ENCODE data around the gene ARHGEF9. TPM values are rescaled to one million over a fixed set of nuclear protein-coding genes. Genes with fewer than 3 reads are reported as not detected.
"Not testable (repeated sequence)": the region's sequence is repeated elsewhere in the genome, so short reads cannot be mapped to it uniquely, and the experiment has no call there.

Gene ARHGEF9
- total RNA-seq: 19.0 TPM
- 1 to 10 TPM; 4.5 to 9.4 (median 5.6) TPM for polyA plus RNA-seq

- no peaks in the 10 kb centered on the region for H3K36me3 Mint-ChIP-seq
- ATAC-seq (ENCODE audit: low read depth in 2 of 2) (no peak), DNase-seq (no peak)
- no peaks in the 10 kb centered on the region for H3K9me3 ChIP-seq (ENCODE audit: control insufficient read depth in 2 of 2, low read length in 2 of 2)
- no peaks in the 10 kb centered on the region for H3K4me1 Mint-ChIP-seq
- no peak within 1 kb of the TSS for H3K4me3 ChIP-seq (ENCODE audit: low read depth, low read length)
- no peaks in the 10 kb centered on the region for H3K27me3 ChIP-seq (ENCODE audit: control insufficient read depth, insufficient read depth, low read length)
- H3K9me3 Mint-ChIP-seq: peaks cover 0 to 2% (median 0%) of the 10 kb centered on the region in 7 donors
- peak within 1 kb of the TSS in 2 of 4 donors; percentile 41 to 43 for H3K4me3 Mint-ChIP-seq
- H3K36me3 ChIP-seq (ENCODE audit: control insufficient read depth, insufficient read depth, low read length): no peaks in the 10 kb centered on the region
- peak within 1 kb of the TSS in 1 of 3 donors; percentile 69 for H3K27ac Mint-ChIP-seq
- H3K27ac ChIP-seq (ENCODE audit: insufficient read depth, low read length, poor library complexity, severe bottlenecking): no peak within 1 kb of the TSS
- H3K4me1 ChIP-seq (ENCODE audit: control insufficient read depth, insufficient read depth, low read length, poor library complexity, severe bottlenecking): no peaks in the 10 kb centered on the region
- no peaks in the 10 kb centered on the region for H3K27me3 Mint-ChIP-seq
Observed at GRCh38 chrX:63784902-63785707, at the start of gene ARHGEF9. Gene ARHGEF9, minus strand, starts transcription at chrX:63785214. Its CDS starts 69 bp downstream, at chrX:63785145.

GRCh38 chrX:63825446-63825845, 40.4 kb upstream of the ARHGEF9 start:
- not testable (repeated sequence) for H3K4me3 ChIP-seq (ENCODE audit: low read depth, low read length); H3K27me3 ChIP-seq (ENCODE audit: control insufficient read depth, insufficient read depth, low read length); H3K4me1 ChIP-seq (ENCODE audit: control insufficient read depth, insufficient read depth, low read length, poor library complexity, severe bottlenecking); H3K4me3 Mint-ChIP-seq; H3K27me3 Mint-ChIP-seq; ATAC-seq (ENCODE audit: low read depth in 2 of 2); DNase-seq; H3K9me3 ChIP-seq (ENCODE audit: control insufficient read depth in 2 of 2, low read length in 2 of 2); H3K27ac Mint-ChIP-seq; H3K4me1 Mint-ChIP-seq; H3K36me3 Mint-ChIP-seq; H3K36me3 ChIP-seq (ENCODE audit: control insufficient read depth, insufficient read depth, low read length); H3K27ac ChIP-seq (ENCODE audit: insufficient read depth, low read length, poor library complexity, severe bottlenecking)
- H3K9me3 Mint-ChIP-seq: peaks cover 0 to 15% (median 8%) of the 10 kb centered on the region in 7 donors

GRCh38 chrX:63818156-63818555, 33.1 kb upstream of the ARHGEF9 start:
- Histone ChIP-seq H3K4me3 (ENCODE audit: low read depth, low read length) (no peak overlapping the region), H3K27ac (ENCODE audit: insufficient read depth, low read length, poor library complexity, severe bottlenecking) (no peak overlapping the region), H3K27me3 (ENCODE audit: control insufficient read depth, insufficient read depth, low read length) (no peaks in the 10 kb centered on the region), H3K9me3 (ENCODE audit: control insufficient read depth in 2 of 2, low read length in 2 of 2) (no peaks in the 10 kb centered on the region), H3K4me1 (ENCODE audit: control insufficient read depth, insufficient read depth, low read length, poor library complexity, severe bottlenecking) (no peaks in the 10 kb centered on the region), H3K36me3 (ENCODE audit: control insufficient read depth, insufficient read depth, low read length) (no peaks in the 10 kb centered on the region)
- Mint-ChIP-seq H3K4me1 (no peaks in the 10 kb centered on the region), H3K27me3 (no peaks in the 10 kb centered on the region), H3K36me3 (no peaks in the 10 kb centered on the region), H3K4me3 (no peak overlapping the region), H3K9me3 (peaks cover 0 to 3% (median 0%) of the 10 kb centered on the region in 7 donors), H3K27ac (no peak overlapping the region)
- DNase-seq: no peak
- no peak for ATAC-seq (ENCODE audit: low read depth in 2 of 2)

- H3K9me3 Mint-ChIP-seq: peaks cover 0 to 3% (median 0%) of the 10 kb centered on the region in 7 donors
- no peak overlapping the region for H3K27ac Mint-ChIP-seq
- H3K4me3 ChIP-seq (ENCODE audit: low read depth, low read length): no peak overlapping the region
- no peaks in the 10 kb centered on the region for H3K36me3 Mint-ChIP-seq
- no peaks in the 10 kb centered on the region for H3K27me3 Mint-ChIP-seq
- no peaks in the 10 kb centered on the region for H3K9me3 ChIP-seq (ENCODE audit: control insufficient read depth in 2 of 2, low read length in 2 of 2)
- no peaks in the 10 kb centered on the region for H3K4me1 Mint-ChIP-seq
- DNase-seq (no peak), ATAC-seq (ENCODE audit: low read depth in 2 of 2) (no peak)
- H3K36me3 ChIP-seq (ENCODE audit: control insufficient read depth, insufficient read depth, low read length): no peaks in the 10 kb centered on the region
- H3K27ac ChIP-seq (ENCODE audit: insufficient read depth, low read length, poor library complexity, severe bottlenecking): no peak overlapping the region
- H3K27me3 ChIP-seq (ENCODE audit: control insufficient read depth, insufficient read depth, low read length): no peaks in the 10 kb centered on the region
- no peak overlapping the region for H3K4me3 Mint-ChIP-seq
- H3K4me1 ChIP-seq (ENCODE audit: control insufficient read depth, insufficient read depth, low read length, poor library complexity, severe bottlenecking): no peaks in the 10 kb centered on the region
Observed at GRCh38 chrX:63817696-63818095, 32.7 kb upstream of the ARHGEF9 start.

GRCh38 chrX:63812823-63813222, 27.8 kb upstream of the ARHGEF9 start:
- H3K4me1 ChIP-seq (ENCODE audit: control insufficient read depth, insufficient read depth, low read length, poor library complexity, severe bottlenecking): no peaks in the 10 kb centered on the region
- H3K4me1 Mint-ChIP-seq: no peaks in the 10 kb centered on the region
- H3K4me3 ChIP-seq (ENCODE audit: low read depth, low read length): no peak overlapping the region
- ATAC-seq (ENCODE audit: low read depth in 2 of 2) (no peak), DNase-seq (no peak)
- no peaks in the 10 kb centered on the region for H3K36me3 ChIP-seq (ENCODE audit: control insufficient read depth, insufficient read depth, low read length)
- no peaks in the 10 kb centered on the region for H3K27me3 Mint-ChIP-seq
- H3K27me3 ChIP-seq (ENCODE audit: control insufficient read depth, insufficient read depth, low read length): no peaks in the 10 kb centered on the region
- H3K27ac ChIP-seq (ENCODE audit: insufficient read depth, low read length, poor library complexity, severe bottlenecking): no peak overlapping the region
- H3K27ac Mint-ChIP-seq: no peak overlapping the region
- no peaks in the 10 kb centered on the region for H3K9me3 ChIP-seq (ENCODE audit: control insufficient read depth in 2 of 2, low read length in 2 of 2)
- H3K9me3 Mint-ChIP-seq: no peaks in the 10 kb centered on the region
- no peaks in the 10 kb centered on the region for H3K36me3 Mint-ChIP-seq
- no peak overlapping the region for H3K4me3 Mint-ChIP-seq

GRCh38 chrX:63810746-63811145, 25.7 kb upstream of the ARHGEF9 start:
- H3K9me3 Mint-ChIP-seq: no peaks in the 10 kb centered on the region

GRCh38 chrX:63809173-63809572, 24.2 kb upstream of the ARHGEF9 start:
- H3K4me1 Mint-ChIP-seq: no peaks in the 10 kb centered on the region
- Histone ChIP-seq H3K4me1 (ENCODE audit: control insufficient read depth, insufficient read depth, low read length, poor library complexity, severe bottlenecking) (no peaks in the 10 kb centered on the region), H3K27me3 (ENCODE audit: control insufficient read depth, insufficient read depth, low read length) (no peaks in the 10 kb centered on the region), H3K27ac (ENCODE audit: insufficient read depth, low read length, poor library complexity, severe bottlenecking) (no peak overlapping the region), H3K9me3 (ENCODE audit: control insufficient read depth in 2 of 2, low read length in 2 of 2) (no peaks in the 10 kb centered on the region), H3K4me3 (ENCODE audit: low read depth, low read length) (no peak overlapping the region), H3K36me3 (ENCODE audit: control insufficient read depth, insufficient read depth, low read length) (no peaks in the 10 kb centered on the region)
- no peaks in the 10 kb centered on the region for H3K36me3 Mint-ChIP-seq
- H3K9me3 Mint-ChIP-seq: no peaks in the 10 kb centered on the region
- no peak for ATAC-seq (ENCODE audit: low read depth in 2 of 2)
- no peak for DNase-seq
- H3K27me3 Mint-ChIP-seq: no peaks in the 10 kb centered on the region
- H3K4me3 Mint-ChIP-seq: no peak overlapping the region
- H3K27ac Mint-ChIP-seq: no peak overlapping the region

More at GRCh38 chrX:63810746-63811145, 25.7 kb upstream of the ARHGEF9 start:
- Histone ChIP-seq H3K27ac (ENCODE audit: insufficient read depth, low read length, poor library complexity, severe bottlenecking) (no peak overlapping the region), H3K9me3 (ENCODE audit: control insufficient read depth in 2 of 2, low read length in 2 of 2) (no peaks in the 10 kb centered on the region), H3K4me1 (ENCODE audit: control insufficient read depth, insufficient read depth, low read length, poor library complexity, severe bottlenecking) (no peaks in the 10 kb centered on the region), H3K27me3 (ENCODE audit: control insufficient read depth, insufficient read depth, low read length) (no peaks in the 10 kb centered on the region), H3K4me3 (ENCODE audit: low read depth, low read length) (no peak overlapping the region), H3K36me3 (ENCODE audit: control insufficient read depth, insufficient read depth, low read length) (no peaks in the 10 kb centered on the region)
- DNase-seq (no peak), ATAC-seq (ENCODE audit: low read depth in 2 of 2) (no peak)
- H3K27me3 Mint-ChIP-seq: no peaks in the 10 kb centered on the region
- no peaks in the 10 kb centered on the region for H3K4me1 Mint-ChIP-seq
- H3K36me3 Mint-ChIP-seq: no peaks in the 10 kb centered on the region
- no peak overlapping the region for H3K4me3 Mint-ChIP-seq
- no peak overlapping the region for H3K27ac Mint-ChIP-seq

GRCh38 chrX:63795406-63795805, 10.4 kb upstream of the ARHGEF9 start:
- not testable (repeated sequence) for H3K27me3 ChIP-seq (ENCODE audit: control insufficient read depth, insufficient read depth, low read length); ATAC-seq (ENCODE audit: low read depth in 2 of 2); H3K27ac ChIP-seq (ENCODE audit: insufficient read depth, low read length, poor library complexity, severe bottlenecking); H3K4me3 Mint-ChIP-seq; DNase-seq; H3K4me1 Mint-ChIP-seq; H3K36me3 ChIP-seq (ENCODE audit: control insufficient read depth, insufficient read depth, low read length); H3K4me3 ChIP-seq (ENCODE audit: low read depth, low read length); H3K9me3 ChIP-seq (ENCODE audit: control insufficient read depth in 2 of 2, low read length in 2 of 2); H3K4me1 ChIP-seq (ENCODE audit: control insufficient read depth, insufficient read depth, low read length, poor library complexity, severe bottlenecking); H3K27ac Mint-ChIP-seq; H3K9me3 Mint-ChIP-seq; H3K36me3 Mint-ChIP-seq; H3K27me3 Mint-ChIP-seq
